Measurements from ENCODE around the gene COMMD4. TPM values are rescaled to one million over a fixed set of nuclear protein-coding genes. Genes with fewer than 3 reads are reported as not detected.

Gene COMMD4
- total and polyA plus RNA-seq, 2 donors from 2014 or later, result 67.6 to 162 TPM

GRCh38 chr15:75327005-75327404, 8.9 kb upstream of the COMMD4 start:
- no peaks in the 10 kb centered on the region for H3K9me3 ChIP-seq (ENCODE audit: control insufficient read depth in 2 of 3, insufficient read depth in 1 of 3, low read length in 3 of 3)
- H3K36me3 ChIP-seq (ENCODE audit: control insufficient read depth in 2 of 3, insufficient read depth in 3 of 3, low read length in 3 of 3), result no peaks in the 10 kb centered on the region
- FAIRE-seq (no peak), DNase-seq (peak in 1 of 5 donors; percentile 64)
- no peak overlapping the region for H3K9ac ChIP-seq (ENCODE audit: low read length in 3 of 3)
- no peak overlapping the region for H3K4me3 ChIP-seq (ENCODE audit: low read length in 3 of 3)
- no peaks in the 10 kb centered on the region for H3K4me1 ChIP-seq (ENCODE audit: control insufficient read depth in 2 of 3, insufficient read depth in 2 of 3, low read depth in 1 of 3, low read length in 3 of 3)
- TF ChIP-seq, protein P1, sequence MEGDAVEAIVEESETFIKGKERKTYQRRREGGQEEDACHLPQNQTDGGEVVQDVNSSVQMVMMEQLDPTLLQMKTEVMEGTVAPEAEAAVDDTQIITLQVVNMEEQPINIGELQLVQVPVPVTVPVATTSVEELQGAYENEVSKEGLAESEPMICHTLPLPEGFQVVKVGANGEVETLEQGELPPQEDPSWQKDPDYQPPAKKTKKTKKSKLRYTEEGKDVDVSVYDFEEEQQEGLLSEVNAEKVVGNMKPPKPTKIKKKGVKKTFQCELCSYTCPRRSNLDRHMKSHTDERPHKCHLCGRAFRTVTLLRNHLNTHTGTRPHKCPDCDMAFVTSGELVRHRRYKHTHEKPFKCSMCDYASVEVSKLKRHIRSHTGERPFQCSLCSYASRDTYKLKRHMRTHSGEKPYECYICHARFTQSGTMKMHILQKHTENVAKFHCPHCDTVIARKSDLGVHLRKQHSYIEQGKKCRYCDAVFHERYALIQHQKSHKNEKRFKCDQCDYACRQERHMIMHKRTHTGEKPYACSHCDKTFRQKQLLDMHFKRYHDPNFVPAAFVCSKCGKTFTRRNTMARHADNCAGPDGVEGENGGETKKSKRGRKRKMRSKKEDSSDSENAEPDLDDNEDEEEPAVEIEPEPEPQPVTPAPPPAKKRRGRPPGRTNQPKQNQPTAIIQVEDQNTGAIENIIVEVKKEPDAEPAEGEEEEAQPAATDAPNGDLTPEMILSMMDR (IDR thresholded peaks at IDR 0.05; ENCODE audit: borderline replicate concordance, extremely low read depth, insufficient read depth), result no peak
- intact Hi-C loops (cut with DNase I), result no loop called here
- no peaks in the 10 kb centered on the region for H3K27me3 ChIP-seq (ENCODE audit: control insufficient read depth, insufficient read depth, low read length)
- no peak overlapping the region for H3K27ac ChIP-seq (ENCODE audit: low read depth in 2 of 2, low read length in 2 of 2)

- Histone ChIP-seq H3K27me3 (ENCODE audit: control insufficient read depth, insufficient read depth, low read length) (no peaks in the 10 kb centered on the region), H3K36me3 (ENCODE audit: control insufficient read depth in 2 of 3, insufficient read depth in 3 of 3, low read length in 3 of 3) (no peaks in the 10 kb centered on the region), H3K9ac (ENCODE audit: low read length in 3 of 3) (no peak overlapping the region), H3K9me3 (ENCODE audit: control insufficient read depth in 2 of 3, insufficient read depth in 1 of 3, low read length in 3 of 3) (no peaks in the 10 kb centered on the region), H3K27ac (ENCODE audit: low read depth in 2 of 2, low read length in 2 of 2) (no peak overlapping the region), H3K4me3 (ENCODE audit: low read length in 3 of 3) (no peak overlapping the region), H3K4me1 (ENCODE audit: control insufficient read depth in 2 of 3, insufficient read depth in 2 of 3, low read depth in 1 of 3, low read length in 3 of 3) (no peaks in the 10 kb centered on the region)
- FAIRE-seq (no peak), DNase-seq (peak in 1 of 5 donors; percentile 35)
- intact Hi-C loops (cut with DNase I), result no loop called here
- TF ChIP-seq, protein P1 (IDR thresholded peaks at IDR 0.05; ENCODE audit: borderline replicate concordance, extremely low read depth, insufficient read depth), result no peak
Measured at GRCh38 chr15:75327491-75327890, 8.4 kb upstream of the COMMD4 start.

- no peak for FAIRE-seq
- TF ChIP-seq, protein P1 (IDR thresholded peaks at IDR 0.05; ENCODE audit: borderline replicate concordance, extremely low read depth, insufficient read depth), result no peak
Measured at GRCh38 chr15:75328493-75329314, 7.2 kb upstream of the COMMD4 start.

More at GRCh38 chr15:75328493-75329314, 7.2 kb upstream of the COMMD4 start:
- DNase-seq, result peak in 1 of 5 donors; percentile 40
- Histone ChIP-seq H3K27me3 (ENCODE audit: control insufficient read depth, insufficient read depth, low read length) (no peaks in the 10 kb centered on the region), H3K9me3 (ENCODE audit: control insufficient read depth in 2 of 3, insufficient read depth in 1 of 3, low read length in 3 of 3) (no peaks in the 10 kb centered on the region), H3K4me3 (ENCODE audit: low read length in 3 of 3) (no peak overlapping the region), H3K9ac (ENCODE audit: low read length in 3 of 3) (no peak overlapping the region), H3K27ac (ENCODE audit: low read depth in 2 of 2, low read length in 2 of 2) (no peak overlapping the region), H3K4me1 (ENCODE audit: control insufficient read depth in 2 of 3, insufficient read depth in 2 of 3, low read depth in 1 of 3, low read length in 3 of 3) (no peaks in the 10 kb centered on the region), H3K36me3 (ENCODE audit: control insufficient read depth in 2 of 3, insufficient read depth in 3 of 3, low read length in 3 of 3) (no peaks in the 10 kb centered on the region)
- intact Hi-C loops (cut with DNase I), result no loop called here
